Activated CD4-positive, CD25-positive, alpha-beta regulatory T cell treated with anti-CD3 and anti-CD28 coated beads, Interleukin-2, amount 50 U/mL, for 24 hours (primary cell): ENCODE data around the gene MT3.
"Not testable (repeated sequence)": the region's sequence is repeated elsewhere in the genome, so short reads cannot be mapped to it uniquely, and the experiment has no call there.

Experiments used
- ATAC-seq, 2 donors: fragments of 150-1000 bp; cut with Tn5 transposase; one replicate each; pipeline ENCODE4 v1.10.0; 2021; ENCODE audit warnings: mild to moderate bottlenecking in 1 of 2, moderate library complexity in 1 of 2

The MT3 gene

DNA sequence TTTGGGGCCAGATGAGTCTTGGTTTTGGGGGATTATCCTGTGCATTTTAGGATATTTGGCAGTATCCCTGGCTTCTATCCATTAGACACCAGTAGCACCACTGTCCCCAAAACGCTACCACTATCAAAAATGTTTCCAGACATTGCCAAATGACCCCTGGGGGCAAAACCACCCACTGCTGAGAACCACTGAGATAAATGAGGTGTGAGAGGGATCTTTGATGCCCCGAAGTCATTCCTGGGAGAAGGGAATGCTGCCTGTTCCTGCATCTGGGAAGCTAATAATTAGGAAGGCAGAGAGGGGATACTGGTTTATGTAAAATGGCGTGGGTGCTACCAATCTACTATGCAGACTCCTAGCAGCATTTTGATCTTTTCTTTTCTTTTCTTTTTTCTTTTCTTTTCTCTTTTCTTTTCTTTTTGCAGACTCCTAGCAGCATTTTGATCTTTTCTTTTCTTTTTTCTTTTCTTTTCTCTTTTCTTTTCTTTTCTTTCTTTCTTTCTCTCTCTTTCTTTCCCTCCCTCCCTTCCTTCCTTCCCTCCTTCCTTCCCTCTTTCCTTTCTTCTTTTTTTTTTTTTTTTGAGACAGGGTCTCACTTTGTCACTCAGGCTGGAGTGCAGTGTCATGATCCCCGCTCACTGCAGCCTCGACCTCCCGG, 8.8 kb upstream of the MT3 start:
- ATAC-seq: no peak

DNA sequence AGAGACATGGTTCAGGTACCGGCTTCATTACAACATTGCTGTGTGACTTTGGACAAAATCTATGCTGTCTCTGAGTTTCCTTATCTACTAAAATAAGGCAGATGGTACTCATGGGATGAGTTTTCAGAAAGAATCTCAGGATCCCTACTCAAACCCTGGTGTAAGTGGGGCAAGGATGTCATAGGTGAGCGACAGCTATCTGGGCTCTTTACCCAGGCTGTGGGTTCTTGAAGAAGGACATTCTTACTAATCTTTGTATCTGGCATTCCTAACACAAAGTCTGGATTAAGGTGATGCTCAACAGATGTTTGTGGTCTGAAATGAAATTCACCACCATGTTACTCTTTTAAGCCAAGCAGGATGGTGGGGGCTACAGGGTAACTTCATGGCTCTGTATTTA, 6.4 kb upstream of the MT3 start:
- ATAC-seq: not testable (repeated sequence)

DNA sequence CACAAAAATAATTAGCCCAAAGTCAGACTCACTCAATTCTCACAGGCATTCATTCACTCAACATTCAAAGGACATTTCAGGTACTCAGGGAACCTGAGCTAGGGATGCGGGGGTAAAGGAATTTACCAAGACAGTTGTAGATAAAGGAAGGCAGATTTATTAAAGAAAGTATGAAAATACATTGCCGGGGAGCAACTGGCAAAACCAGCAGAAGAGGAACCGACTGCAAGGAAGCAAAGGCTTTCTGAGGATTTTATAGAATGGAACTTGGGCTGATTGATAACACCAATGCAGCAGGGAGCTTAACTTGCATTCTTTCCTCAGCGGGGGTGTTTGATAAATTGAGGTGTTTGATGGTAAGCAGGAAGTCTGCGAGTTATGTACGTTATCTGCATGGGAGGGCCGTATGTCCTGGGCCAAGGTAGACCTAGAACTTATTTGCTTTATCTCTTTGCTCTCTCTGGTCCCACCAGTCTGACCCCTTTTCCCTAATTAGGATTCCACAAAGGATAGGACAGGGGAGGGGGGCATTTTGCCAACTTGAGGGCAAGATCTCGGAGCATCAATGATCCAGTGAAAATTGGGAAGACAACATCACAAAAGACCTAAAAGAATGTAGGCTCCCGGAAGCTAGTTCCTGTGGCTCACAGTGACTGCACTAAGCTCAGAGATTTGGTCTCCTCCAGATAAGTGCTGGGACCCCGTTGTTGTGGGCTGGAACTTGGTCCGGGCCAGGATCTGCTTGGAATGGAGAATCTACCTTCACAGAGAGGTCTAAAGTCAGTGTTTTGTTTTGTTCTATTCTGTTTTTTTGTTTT, 5.8 kb upstream of the MT3 start:
- ATAC-seq: no peak

DNA sequence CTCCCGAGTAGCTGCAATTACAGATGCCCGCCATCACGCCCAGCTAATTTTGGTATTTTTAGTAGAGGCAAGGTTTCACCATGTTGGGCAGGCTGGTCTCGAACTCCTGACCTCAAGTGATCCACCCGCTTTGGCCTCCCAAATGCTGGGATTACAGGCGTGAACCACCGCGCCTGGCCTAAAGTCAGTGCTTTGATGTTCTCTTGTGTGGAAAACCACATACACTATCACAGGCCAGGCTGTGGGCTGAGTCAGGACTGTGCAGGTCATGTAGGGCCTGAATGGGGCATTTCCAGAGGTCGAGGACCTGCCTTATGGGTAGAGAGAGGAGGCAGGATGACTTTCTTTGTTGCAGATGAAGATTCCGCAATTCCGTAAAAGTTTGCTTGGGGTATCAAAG, 5.1 kb upstream of the MT3 start:
- no peak for ATAC-seq

DNA sequence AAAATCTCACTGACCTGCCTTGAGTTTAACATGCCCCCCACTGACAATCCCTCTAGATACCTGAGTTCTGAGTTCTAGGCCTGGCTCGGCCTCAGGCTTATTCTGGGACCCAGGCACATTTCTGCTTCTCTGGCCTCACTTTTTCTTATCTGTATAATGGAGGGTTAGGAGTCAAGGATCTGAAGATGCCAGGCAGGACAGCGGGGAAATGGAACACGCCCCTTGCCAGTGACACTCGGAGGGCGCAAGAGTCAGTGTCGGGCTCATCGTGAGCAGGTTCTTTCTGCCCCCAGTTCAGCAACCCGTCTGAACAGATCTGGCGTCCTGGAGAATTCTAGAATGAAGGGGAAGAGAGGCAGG, 567 bp upstream of the MT3 start:
- ATAC-seq: no peak

DNA sequence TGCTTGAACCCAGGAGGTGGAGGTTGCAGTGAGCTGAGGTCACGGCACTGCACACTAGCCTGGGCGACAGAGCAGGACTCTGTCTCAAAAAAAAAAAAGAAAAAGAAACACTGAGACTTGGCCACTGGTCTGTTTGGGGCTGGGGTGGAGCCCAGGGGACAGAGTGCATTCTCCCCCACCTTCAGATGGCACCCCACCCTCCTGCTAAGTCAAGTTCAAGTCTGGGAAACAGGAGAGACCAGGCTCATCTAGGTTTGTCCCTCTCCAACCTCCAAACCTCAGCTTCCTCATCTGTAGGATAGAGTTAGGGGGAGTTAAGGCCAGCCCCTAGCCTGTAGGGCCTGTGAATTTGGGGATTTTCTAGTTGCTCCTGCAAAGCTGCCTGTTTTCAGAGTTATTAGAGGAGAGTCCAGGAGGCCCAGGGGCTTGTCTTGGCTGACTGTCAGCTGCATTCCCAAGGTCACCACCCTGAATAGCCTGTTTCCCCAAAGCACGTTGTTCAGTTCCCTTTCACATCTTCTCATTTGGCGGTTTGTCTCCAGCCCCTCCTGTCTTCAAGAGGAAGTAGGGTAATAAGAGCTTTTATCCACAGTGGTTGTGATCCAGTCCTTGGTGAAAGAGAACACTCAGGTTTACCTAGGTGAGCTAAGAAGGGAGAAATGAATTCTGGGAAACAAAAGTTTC, 2.2 kb downstream of the MT3 start:
- no peak for ATAC-seq

DNA sequence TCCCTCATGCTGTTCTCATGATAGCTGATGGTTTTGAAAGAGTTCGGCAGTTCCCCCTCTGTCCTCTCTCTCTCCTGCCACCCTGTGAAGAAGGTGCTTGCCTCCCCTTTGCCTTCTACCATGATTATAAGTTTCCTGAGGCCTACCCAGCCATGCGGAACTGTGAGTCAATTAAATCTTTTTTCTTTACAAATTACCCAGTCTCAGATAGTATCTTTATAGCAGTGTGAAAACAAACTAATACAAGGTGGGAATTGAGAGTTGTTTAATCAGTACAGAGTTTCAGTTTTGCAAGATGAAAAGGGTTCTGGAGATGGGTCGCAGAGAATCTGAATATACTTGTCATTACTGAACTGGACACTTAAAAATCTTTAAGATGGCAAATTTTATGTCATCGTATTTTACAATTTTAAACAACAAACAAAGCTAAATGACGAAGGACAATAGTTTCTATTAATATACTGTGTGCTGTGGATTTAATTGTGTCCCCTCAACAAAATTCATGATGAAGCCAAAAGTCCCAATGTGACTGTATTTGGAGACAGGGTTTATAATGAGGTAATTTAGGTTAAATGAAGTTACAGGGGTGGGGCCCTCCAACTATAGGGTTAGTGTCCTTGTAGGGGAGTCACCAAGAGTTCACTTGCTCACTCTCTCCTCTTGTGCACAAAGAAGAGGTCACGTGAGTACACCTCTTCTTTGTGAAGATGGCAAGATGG, 4.4 kb downstream of the MT3 start:
- ATAC-seq: no peak

DNA sequence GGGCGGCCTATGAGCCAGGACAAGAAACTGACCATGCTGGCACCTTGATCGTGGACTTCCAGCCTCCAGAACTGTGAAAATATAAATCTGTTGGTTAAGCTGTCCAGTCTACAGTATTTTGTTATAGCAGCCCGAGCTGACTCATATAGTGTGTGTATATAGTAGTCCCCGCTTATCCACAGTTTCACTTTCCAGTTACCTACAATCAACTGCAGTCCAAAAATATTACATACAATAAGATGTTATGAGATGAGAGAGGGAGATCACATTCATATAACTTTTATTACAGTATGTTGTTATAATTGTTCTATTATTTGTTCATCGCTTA, 4.9 kb downstream of the MT3 start:
- ATAC-seq: no peak

DNA sequence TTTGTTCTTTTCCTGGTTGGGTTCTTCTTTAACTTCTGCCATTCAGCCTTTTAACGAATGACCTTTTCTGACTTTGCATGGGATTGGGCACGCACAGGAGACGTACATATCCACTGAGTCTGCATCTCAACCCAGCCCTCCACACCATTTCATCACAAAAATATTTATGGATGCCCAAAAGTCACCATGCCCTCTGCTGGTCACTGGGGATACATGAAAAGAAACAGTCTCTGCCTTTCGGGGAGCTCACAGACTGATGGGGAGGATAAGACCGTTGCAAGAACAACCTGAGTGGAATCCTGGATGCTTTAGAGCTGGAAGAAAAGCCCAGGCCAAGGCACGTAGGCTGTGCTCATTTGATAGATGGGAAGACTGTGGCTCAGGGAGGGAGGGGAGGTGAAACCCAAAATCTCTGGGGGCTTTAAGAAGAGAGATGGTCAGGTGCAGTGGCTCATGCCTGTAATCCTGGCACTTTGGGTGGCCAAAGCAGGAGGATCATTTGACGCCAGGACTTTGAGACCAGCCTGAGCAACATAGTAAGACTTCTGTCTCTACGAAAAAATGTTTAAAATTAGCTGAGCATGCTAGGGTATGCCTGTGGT, 11.2 kb downstream of the MT3 start:
- peak in 1 of 2 donors; percentile 53 for ATAC-seq

DNA sequence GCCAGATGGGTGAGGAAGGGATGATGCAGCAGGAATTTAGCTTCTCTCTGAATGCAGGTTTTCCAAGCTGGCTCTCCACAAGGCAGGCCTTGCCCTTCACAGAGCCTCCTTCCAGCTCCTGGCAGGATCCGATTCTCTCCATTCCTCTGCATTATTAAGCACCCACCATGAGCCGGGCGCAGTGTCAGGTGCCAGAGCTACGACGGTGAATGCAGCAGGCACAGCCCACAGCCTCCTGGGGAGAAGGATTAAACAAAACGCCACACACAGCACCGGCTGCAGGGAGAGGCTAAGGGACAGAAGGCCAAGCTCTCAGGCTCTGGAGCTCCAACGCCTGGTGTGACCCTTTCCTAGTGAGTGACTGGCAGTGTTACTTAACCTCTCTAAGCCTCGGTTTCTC, 12.0 kb downstream of the MT3 start:
- no peak for ATAC-seq

DNA sequence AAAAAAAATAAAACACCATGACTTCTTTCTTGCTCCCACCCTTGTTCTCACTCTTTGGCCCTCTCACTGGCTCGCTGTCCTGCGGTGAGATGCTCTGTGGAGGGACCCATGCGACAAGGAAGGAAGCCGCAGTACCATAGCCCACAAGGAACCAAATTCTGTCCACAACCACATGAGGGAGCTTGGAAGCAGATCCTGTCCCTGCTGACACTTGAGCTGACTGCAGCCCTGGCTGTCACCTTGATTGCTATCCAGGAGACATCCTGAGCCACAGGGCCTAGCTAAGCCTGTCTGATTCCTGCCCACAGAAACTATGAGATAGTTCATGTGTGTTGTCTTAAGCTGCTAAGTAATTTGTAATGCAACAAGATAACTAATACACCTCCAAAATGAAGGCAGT, 14.3 kb downstream of the MT3 start:
- ATAC-seq: no peak

DNA sequence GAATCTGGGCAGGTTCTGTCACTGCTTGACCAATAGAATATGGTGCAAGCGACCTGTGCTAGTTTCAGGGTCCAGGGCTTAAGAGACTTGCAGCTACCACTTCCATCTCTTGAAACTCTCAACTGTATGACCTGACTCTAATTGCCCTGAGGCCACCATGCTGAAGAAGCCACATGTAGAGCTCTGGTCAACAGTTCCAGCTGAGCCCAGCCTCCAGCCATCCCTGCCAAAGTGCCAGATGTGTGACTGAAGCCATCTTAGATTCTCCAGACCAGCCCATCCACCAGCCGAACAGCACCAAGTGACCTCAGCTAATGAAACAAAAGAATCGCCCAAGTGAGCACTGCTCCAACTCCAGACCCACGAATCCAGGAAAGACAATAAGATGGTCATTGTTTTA, 15.6 kb downstream of the MT3 start:
- ATAC-seq: no peak

DNA sequence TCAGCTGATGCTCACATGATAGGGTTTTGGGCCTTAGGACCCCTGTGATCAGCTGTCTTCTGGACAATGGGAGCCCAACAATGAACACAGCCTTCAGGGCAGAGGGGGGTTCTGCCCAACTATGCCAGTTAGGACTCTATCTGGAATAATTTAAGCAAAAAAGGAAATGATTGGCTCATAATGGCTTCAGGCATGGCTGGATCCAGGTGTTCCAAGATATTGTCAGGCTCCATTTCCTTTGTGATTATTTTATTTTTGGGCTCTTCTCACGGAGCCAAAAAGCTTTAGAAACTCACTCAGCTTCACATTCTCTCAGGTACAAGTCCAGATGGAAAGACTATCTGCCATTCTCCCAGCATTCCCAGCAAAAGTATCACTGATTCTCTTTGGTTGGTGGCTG, 16.1 kb downstream of the MT3 start:
- no peak for ATAC-seq

DNA sequence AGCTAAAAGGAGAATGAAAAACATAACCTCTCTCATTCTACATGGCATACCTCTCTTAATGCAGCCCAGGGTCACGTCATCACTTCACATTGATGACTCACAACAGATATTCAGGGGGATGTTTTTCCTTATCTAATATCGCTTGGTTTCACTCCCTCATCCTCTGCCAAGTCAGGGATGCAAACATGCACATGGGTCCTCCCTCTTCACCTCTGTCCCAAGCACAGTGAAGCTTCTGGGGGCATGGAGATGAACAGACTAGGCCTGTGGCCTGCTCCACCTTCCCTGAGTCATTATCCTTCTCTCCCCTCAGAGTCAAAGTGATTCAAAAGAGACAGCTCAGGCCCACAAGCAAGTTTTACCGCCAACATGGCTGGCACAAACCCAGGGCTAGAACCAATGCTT, 16.7 kb downstream of the MT3 start:
- ATAC-seq: no peak

DNA sequence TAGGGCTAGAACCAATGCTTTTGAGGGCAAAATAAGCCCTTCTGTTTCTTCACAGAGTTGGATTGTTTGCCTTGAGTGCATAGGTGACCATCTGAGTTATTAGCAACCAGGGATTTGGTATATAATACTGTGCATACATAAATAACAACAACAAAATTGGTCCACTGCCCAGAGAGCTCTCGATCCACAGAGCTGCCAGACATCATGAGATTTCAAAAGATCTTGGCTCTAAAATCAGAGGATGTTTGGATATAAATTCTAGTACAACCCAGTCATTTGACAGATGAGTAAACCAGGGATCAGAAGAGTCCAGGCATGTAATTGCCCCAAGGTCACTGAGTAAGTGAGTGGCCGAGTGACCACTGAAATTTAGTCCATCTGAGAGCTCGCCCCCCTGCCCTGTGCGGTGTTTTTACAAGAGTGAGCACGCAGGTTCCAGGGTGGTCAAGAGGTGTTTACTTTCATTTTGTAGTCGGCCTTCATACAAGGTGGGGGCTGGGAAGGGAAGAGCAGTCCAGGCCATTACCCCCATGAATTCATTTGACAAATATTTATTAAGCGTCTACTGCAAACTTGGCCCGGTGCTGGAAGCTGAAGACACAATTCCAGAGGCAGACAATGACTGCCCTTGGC, 17.3 kb downstream of the MT3 start:
- no peak for ATAC-seq

DNA sequence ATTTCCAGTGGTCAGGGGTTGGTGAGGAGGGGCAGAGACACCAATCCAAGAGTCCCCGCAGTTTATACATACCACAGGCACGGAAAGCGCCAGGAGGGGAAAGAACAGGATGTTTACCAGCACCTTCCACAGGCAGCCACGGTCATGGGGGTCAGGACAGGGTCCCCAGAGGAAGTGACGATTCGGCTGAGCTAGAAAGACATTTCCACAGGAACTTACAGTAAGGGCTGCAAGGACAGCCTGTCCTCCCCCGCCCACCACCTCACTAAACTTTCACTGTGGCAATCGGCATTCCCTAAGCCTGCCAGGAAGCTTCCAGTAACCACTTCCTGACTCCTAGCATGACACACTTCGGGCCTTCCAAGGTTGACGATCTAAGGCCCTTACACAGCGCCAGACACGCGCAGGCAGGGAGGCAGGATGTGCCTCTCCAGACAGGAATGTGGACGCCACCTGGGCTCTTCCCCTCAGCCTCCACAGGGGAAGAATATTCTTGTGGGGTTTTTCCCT, 17.8 kb downstream of the MT3 start:
- no peak for ATAC-seq

DNA sequence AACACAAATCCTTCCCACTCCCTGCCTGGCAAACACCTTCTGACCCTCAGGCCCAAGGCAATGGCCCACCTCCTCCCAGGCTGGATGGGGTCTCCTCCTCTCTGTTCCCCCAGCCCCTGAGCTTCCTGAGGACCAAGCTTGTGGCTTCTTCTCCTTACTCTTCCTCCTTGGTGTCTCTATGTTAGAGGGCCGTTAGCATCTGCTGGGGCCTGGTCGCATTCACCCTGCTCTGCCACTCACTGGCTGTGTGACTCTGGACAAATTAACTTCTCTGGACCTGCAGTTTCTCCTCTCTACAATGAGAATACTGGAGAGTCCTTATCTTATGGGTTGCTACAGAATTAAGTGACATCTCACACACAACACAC, 18.3 kb downstream of the MT3 start:
- no peak for ATAC-seq

DNA sequence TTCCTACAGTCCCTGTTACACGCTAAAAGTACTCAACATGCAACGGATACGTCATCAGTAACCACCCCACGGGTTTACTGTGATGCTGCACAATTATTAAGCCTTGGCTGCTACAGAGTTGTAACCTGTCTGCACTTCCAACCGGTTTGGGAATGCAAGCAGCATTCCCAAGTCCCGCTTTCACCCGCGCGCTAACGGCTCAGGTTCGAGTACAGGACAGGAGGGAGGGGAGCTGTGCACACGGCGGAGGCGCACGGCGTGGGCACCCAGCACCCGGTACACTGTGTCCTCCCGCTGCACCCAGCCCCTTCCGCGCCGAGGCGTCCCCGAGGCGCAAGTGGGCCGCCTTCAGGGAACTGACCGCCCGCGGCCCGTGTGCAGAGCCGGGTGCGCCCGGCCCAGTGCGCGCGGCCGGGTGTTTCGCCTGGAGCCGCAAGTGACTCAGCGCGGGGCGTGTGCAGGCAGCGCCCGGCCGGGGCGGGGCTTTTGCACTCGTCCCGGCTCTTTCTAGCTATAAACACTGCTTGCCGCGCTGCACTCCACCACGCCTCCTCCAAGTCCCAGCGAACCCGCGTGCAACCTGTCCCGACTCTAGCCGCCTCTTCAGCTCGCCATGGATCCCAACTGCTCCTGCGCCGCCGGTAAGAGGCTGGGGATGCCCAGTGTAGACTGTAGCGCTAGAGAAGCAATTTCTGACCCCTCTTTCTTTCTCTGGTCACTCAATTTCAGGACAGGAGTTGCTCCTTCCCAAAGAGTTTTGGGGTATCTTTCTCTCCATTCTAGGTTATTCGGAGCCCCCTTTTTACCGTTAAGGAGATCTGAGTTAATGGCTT, 18.9 kb downstream of the MT3 start, which contains the start of gene MT2A:
Gene MT2A, plus strand, starts transcription at position 542 of the 833 bp plus-strand sequence. Its CDS starts 72 bp downstream, at position 614.
- ATAC-seq: peak; percentile 89 to 90

DNA sequence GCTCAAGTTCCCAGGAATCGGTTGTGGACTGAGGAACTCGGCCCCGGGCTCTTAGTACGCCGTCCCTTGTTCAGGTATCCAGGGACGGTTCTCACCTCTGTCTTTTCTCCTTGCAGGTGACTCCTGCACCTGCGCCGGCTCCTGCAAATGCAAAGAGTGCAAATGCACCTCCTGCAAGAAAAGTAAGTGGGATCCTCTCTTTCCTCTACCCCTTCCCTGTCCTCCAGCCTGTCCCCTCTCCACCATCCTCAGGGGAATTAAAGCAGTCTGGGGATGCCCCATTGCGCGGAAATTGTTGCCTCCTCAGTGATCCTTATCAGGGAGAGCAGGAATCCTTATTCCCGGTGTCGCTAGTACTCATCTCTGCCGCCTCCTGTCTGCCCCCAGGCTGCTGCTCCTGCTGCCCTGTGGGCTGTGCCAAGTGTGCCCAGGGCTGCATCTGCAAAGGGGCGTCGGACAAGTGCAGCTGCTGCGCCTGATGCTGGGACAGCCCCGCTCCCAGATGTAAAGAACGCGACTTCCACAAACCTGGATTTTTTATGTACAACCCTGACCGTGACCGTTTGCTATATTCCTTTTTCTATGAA, 19.6 kb downstream of the MT3 start:
- no peak for ATAC-seq

DNA sequence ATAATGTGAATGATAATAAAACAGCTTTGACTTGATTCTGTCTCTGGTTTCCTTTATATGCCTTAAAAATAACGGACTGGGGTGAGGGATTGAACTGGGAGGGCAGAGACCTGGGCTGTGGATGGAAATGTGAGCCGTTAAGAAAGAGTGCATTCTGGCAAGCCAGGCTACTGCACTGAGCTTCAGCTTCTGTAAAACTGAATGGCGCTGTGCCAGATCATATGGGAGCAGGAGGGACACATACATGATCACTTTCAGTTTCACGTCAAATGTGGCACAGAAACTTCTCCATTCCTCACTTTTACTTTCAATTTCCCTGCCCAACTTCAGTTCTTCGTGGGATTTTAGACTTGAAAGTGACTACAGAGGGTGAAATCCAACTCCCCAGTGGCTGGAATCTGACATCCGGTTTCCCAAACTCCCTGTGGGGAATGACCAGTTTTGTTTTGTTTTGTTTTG, 20.2 kb downstream of the MT3 start:
- ATAC-seq: peak; percentile 27 to 30
